Fibroblast of villous mesenchyme (primary cell): ENCODE measurements around the gene FAM174C. TPM values are rescaled to one million over a fixed set of nuclear protein-coding genes. Genes with fewer than 3 reads are reported as not detected.

Experiments used
- DNase-seq: peaks from one replicate; pipeline ENCODE4 v3.0.0-alpha.2; 2010; ENCODE audit warnings: low read depth
- H3K4me3 ChIP-seq: 2 replicates; pipeline ENCODE4 v1.5.1; 2011; ENCODE audit warnings: low read depth, mild to moderate bottlenecking, low read length
- CTCF ChIP-seq: IDR thresholded peaks from 2 replicates; pipeline ENCODE4 v1.5.1; 2012; ENCODE audit warnings: low read depth, mild to moderate bottlenecking, low read length; ENCODE audit not compliant: insufficient read depth
- total RNA-seq: library from RNA; depleted of rRNA; stranded (reverse); fragments of >200 nt; gene quantifications from 2 replicates; pipeline ENCODE4 v1.2.3, GENCODE V29; 2012

The FAM174C gene
- total RNA-seq, 1 donor: 17.3 TPM

- no peak for TF ChIP-seq CTCF
- DNase-seq: no peak
- no peak overlapping the region for H3K4me3 ChIP-seq
Observed at GRCh38 chr19:1286487-1287353, 11.4 kb downstream of the FAM174C start.

- DNase-seq: no peak
- no peak for TF ChIP-seq CTCF
- no peak overlapping the region for H3K4me3 ChIP-seq
Observed at GRCh38 chr19:1287354-1288225, 12.3 kb downstream of the FAM174C start.

- H3K4me3 ChIP-seq: no peak overlapping the region
- no peak for DNase-seq
- TF ChIP-seq CTCF: no peak
Observed at GRCh38 chr19:1288226-1288612, 12.9 kb downstream of the FAM174C start.

- no peak for DNase-seq
- H3K4me3 ChIP-seq: no peak overlapping the region
- TF ChIP-seq CTCF: no peak
Observed at GRCh38 chr19:1288833-1289685, 13.7 kb downstream of the FAM174C start.

- TF ChIP-seq CTCF: no peak
- no peak overlapping the region for H3K4me3 ChIP-seq
- DNase-seq: no peak
Observed at GRCh38 chr19:1289686-1290025, 14.3 kb downstream of the FAM174C start.

GRCh38 chr19:1290196-1290702 is 14.9 kb downstream of the FAM174C start:
- H3K4me3 ChIP-seq: no peak overlapping the region
- TF ChIP-seq CTCF: no peak
- no peak for DNase-seq
